ENCODE results near the gene SP140.

DNA sequence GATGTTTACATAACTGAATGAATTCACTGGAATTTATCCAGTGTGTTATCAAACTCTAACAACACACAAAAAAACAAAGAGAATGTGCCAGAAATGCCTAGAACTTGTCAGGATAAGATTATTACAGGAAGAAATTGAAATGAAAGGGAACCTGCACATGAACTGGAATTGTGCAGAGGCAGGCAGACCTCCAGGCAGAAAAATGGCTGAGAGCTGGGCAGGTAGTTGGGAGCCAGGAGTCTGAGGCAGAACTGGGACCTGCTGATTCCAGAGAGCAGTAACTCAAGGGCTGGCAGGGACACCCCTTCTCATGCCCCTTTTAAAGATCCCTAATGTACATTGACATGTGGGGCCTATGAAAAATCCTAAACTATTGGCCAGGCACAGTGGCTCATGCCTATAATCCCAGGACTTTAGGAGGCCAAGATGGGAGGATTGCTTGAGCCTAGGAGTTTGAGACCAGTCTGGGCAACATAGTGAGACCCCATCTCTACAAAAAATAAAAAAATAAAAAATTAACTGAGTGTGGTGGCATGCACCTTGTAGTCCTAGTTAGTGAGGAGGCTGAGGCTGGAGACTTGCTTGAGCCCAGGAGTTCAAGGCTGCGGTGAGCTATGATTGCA is 5.1 kb upstream of the SP140 start:
- TF ChIP-seq POLR2AphosphoS5 (IDR thresholded peaks at IDR 0.05; ENCODE audit: low read depth, low read length), result no peak
- TF ChIP-seq, protein P1, sequence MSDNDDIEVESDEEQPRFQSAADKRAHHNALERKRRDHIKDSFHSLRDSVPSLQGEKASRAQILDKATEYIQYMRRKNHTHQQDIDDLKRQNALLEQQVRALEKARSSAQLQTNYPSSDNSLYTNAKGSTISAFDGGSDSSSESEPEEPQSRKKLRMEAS (IDR thresholded peaks at IDR 0.05), result no peak
